Measurements from ENCODE around the gene ZBTB7B.
A peak's percentile ranks its signal among the peaks of the same experiment; 100 is the strongest.
"Not testable (repeated sequence)": the region's sequence is repeated elsewhere in the genome, so short reads cannot be mapped to it uniquely, and the experiment has no call there.

Gene ZBTB7B

DNA sequence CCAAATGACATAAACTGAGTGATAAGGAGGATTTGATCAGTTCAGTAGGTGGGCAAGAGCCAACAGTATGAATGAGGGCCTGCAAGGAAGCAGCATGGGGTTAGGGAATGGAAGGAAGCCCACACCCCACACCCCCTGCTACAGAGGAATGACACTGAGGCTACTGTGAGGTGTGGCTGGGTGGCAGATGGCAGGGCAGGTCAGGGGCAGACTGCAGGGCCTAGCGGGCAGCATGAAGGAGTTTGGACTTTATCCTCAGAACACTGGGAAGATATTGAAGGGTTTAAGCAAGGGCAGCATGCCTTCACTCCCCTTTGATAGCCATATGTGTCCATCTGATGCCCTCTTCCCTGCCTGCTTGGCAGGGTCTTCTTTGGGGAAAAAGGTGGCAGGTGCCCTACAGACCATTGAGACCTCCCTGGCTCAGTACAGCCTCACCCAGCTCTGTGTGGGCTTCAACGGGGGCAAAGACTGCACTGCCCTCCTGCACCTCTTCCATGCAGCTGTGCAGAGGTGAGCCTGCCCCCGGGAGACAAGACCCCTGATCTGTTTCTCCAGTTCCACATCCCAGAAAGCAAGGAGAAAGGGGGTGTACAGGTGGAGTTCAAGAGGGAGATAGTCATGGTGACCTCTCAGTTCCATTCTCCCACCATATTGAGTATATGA lies 13.3 kb upstream of the ZBTB7B start:
- no peak for TF ChIP-seq ZNF274 (IDR thresholded peaks at IDR 0.05; ENCODE audit: low read depth, low read length)
- H3K4me3 ChIP-seq (ENCODE audit: low read length): no peak overlapping the region

DNA sequence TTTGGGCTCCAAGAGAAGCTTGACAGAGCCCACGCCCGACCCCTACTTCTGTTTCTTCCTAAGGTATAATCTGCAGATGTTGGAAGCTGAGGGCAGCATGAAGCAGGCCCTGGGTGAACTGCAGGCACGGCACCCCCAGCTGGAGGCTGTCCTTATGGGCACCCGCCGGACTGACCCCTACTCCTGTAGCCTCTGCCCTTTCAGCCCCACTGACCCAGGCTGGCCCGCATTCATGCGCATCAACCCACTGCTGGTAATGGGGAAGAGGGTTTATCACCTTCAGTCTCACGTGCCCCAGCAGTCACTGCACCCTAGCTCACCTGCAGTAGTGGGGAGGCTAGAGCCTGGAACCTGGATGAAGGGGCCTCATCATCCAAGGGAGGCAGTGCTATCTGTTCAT lies 12.3 kb upstream of the ZBTB7B start:
- TF ChIP-seq ZNF274 (IDR thresholded peaks at IDR 0.05; ENCODE audit: low read depth, low read length): no peak

DNA sequence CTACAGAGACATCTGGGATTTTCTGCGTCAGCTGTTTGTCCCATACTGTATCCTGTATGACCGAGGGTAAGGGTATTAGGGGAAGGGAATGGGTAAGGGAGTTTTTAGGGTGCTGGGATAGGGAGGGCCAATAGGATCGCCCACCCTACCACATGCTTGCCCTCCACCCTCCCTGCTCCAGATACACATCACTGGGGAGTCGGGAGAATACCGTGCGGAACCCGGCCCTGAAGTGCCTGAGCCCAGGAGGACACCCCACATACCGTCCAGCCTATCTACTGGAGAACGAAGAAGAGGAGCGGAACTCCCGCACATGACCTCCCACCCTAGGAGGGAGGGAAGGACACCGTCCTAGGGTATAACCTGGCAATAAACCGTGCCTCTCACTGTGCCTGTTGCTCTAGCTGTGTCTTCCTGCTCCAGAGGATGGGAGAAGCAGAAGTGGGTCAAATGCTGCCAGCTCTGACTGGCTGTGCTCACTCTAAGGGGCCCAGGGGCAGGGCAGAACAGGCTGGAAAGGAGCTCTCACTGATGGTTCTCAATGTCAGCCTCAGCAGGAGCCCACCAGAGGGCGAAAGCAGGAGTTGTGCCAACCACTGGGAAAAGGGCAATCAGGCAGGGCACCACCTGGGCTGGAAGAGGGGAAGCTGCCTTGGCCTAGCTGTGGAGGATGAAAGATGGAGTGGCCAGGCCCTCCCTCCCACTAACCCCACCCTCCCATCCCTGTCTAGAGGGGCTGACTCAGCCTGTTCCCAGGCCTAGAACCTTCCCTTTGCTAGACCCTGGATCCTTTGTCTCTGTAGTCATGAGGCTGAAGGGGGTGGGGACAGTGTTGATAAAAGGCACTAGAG lies 9.7 kb upstream of the ZBTB7B start:
- no peak for TF ChIP-seq ZNF274 (IDR thresholded peaks at IDR 0.05; ENCODE audit: low read depth, low read length)

More for the DNA sequence above, 12.3 kb upstream of the ZBTB7B start:
- H3K4me3 ChIP-seq (ENCODE audit: low read length): no peak overlapping the region

DNA sequence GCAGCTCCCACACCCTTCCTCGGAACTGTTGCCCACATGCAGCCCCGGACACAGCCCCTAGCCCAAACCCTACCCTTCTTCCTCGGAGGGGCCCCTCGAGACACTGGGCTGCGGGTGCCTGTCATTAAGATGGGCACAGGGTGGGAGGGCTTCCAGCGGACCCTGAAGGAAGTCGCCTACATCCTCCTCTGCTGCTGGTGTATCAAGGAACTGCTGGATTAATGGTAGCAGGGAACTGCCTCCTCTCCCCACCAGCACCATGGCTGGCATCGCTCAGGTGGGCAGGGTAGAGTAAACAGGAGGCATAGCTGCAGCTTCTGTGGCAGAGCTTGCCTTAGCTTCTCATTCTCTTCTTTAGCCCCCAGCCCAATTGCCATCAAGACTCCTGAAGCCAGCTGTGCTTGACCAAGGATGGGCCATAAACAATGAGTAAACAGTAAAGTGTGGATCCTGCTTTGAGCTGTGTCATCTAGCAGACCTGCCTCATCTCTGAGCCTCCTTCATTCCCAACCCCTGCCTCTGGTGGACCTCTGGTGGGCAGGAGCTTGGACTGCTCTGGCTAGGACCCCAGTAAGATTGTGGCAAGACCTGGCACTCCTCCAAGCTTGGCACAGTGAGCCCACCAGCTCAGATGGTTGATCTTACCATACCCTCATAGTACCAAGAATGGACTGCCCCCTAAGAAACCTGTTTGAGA lies 8.9 kb upstream of the ZBTB7B start, which contains the start of gene LENEP:
TSS of gene LENEP (plus strand) at position 15 of the 697 bp plus-strand sequence. CDS start at position 37, 22 bp downstream.
- no peak for TF ChIP-seq ZNF274 (IDR thresholded peaks at IDR 0.05; ENCODE audit: low read depth, low read length)
- H3K4me3 ChIP-seq (ENCODE audit: low read length): no peak within 1 kb of the TSS

More for the DNA sequence above, 9.7 kb upstream of the ZBTB7B start:
- H3K4me3 ChIP-seq (ENCODE audit: low read length): no peak overlapping the region

DNA sequence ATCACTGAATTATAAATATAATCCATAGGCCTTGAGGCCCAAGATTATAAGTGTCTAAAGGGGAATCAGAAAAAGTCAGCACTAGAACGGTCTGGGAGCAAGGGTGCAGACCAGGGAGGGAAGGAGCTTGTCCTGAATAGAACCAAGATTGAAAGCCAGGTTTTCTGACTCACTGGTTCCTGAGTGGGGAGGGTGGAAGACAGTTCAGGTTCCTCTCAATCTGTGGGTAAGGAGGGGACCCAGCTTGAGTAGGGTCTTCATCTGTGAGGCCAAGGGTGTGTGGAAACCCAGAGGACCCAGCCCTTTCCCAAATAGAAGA lies 8.4 kb upstream of the ZBTB7B start:
- no peak for TF ChIP-seq ZNF274 (IDR thresholded peaks at IDR 0.05; ENCODE audit: low read depth, low read length)
- H3K4me3 ChIP-seq (ENCODE audit: low read length): no peak overlapping the region

DNA sequence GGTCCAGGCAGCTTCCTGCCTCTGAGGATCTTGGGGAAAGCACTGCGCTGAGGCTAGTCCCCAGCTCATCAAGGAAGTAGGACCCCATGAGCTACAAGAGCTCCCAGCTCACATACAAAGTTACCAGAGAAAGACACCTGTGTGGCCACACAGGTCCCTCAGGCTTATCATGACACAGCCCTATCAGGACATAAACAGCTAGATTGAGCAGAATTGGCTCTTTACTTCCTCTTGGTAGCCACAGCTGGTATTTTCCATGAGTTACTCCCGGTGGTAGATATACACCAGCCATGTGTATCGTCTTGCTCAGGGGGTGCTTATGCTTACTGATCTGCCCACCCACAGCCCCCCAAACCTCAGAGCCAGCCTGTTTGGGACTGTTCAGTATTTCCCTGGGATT lies 8.0 kb upstream of the ZBTB7B start:
- no peak overlapping the region for H3K4me3 ChIP-seq (ENCODE audit: low read length)

DNA sequence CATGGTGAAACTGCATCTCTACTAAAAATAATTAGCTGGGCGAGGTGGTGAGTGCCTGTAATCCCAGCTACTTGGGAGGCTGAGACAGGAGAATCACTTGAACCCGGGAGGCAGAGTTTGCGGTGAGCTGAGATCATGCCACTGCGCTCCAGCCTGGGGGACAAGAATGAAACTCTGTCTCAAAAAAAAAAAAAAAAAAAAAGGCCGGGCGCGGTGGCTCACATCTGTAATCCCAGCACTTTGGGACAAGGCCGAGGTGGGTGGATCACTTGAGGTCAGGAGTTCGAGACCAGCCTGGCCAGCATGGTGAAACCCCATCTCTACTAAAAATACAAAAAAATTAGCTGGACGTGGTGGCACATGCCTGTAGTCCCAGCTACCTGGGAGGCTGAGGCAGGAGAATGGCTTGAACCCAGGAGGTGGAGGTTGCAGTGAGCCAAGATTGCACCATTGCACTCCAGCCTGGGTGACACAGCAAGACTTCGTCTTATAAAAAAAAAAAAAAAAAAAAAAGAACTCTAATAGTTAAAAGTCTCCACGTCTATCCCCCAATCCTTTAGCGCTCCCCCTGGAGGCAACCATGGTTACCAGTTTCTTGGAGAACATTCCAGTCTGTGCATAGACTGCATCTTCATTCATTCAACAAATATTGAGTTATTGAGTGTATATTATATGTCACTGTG lies 7.2 kb upstream of the ZBTB7B start:
- H3K4me3 ChIP-seq (ENCODE audit: low read length): not testable (repeated sequence)

More for the DNA sequence above, 8.0 kb upstream of the ZBTB7B start:
- TF ChIP-seq ZNF274 (IDR thresholded peaks at IDR 0.05; ENCODE audit: low read depth, low read length): no peak

DNA sequence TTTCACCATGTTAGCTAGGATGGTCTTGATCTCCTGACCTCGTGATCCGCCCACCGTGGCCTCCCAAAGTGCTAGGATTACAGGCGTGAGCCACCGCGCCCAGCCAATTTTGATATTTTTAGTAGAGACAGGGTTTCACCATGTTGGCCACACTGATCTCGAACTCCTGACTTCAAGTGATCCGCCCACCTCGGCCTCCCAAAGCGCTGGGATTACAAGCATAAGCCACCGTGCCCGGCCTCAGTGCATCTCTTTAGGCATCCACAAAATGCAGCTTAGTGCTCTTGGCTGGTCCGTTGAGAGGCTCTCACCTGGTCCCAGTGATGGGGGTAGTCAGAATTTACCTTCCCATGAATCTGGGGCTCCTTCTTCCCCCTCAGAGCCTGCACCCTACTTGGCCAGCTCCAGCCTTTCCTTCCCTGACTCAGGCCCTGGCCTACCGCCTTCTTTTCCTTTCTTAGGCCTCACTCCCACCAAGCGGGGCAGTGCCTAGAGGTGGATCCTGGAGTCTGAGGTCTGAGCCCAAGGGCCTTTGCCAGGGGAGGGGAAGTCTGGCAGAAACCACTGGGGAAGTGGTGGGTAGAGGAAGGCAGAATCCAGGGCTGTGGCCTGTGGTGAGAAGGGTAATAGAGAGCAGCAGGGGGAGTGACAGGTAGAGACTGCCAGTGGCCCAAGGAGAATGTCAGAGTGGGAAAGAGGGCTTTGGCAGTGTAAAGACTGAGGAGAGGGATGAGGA lies 5.5 kb upstream of the ZBTB7B start:
- TF ChIP-seq ZNF274 (IDR thresholded peaks at IDR 0.05; ENCODE audit: low read depth, low read length): no peak
- no peak overlapping the region for H3K4me3 ChIP-seq (ENCODE audit: low read length)

DNA sequence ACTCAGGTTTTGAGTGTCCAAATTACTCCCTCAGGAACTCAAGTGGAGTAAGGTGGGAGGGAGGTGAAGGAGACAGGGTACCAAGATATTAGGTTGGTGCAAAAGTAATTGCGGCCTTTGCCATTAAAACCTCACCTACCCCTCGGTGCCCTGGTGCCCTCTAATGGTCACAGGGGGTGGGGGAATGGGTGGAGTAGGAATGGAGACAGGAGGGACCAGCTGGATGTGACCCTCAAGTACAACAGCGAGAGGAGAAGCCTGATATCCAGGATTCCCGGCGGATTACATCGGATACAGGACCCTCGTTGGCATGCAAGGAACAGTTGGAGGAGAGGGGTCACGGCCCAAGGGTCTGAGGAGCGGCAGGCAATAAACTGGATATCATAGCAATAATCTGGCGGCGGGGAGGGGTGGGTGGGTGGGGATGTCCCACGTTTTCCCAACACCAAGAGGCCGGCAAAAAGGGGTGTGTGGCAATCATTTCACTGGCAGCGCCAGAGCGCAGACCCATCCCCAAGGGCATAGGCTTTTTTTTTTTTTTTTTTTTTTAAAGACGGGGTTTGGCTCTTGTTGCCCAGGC lies 4.3 kb upstream of the ZBTB7B start:
- no peak overlapping the region; the same call in 1 of the 2 replicates for H3K4me3 ChIP-seq (ENCODE audit: low read length)
- TF ChIP-seq ZNF274 (IDR thresholded peaks at IDR 0.05; ENCODE audit: low read depth, low read length): no peak

DNA sequence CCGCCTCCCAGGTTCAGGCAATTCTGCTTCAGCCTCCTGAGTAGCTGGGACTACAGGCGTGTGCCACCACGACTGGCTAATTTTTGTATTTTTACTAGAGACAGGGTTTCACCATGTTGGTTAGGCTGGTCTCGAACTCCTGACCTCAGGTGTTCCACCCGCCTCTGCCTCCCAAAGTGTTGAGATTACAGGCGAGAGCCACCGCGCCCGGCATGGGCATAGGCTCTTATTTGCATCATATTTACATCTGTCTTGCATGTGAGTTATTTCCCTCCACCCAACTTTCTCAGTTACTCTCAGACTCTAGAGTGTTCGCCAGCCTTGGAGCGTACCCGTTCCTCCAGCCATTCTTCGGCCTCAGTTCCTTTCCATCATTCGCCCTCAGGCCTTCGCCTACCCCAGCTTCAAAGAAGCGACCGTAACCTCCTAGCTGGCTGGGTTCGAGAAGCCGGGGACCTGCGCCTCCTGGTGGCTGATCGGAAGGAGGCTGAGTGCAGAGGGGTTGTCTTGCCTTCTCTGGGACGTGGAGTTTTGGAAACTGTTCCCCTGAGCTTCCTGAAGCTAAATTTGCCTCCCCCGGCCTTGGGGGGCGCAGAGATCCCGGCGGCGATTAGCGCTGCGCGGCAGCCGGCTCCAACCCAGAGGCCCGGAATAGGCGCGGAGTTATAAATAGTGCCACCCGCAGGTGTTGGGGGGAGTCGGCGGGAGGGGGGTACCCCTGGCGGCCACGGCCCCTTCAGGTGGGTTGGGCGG lies 3.6 kb upstream of the ZBTB7B start:
- TF ChIP-seq ZNF274 (IDR thresholded peaks at IDR 0.05; ENCODE audit: low read depth, low read length): no peak
- peak overlapping the region; percentile 18; the same call in 1 of the 2 replicates for H3K4me3 ChIP-seq (ENCODE audit: low read length)

DNA sequence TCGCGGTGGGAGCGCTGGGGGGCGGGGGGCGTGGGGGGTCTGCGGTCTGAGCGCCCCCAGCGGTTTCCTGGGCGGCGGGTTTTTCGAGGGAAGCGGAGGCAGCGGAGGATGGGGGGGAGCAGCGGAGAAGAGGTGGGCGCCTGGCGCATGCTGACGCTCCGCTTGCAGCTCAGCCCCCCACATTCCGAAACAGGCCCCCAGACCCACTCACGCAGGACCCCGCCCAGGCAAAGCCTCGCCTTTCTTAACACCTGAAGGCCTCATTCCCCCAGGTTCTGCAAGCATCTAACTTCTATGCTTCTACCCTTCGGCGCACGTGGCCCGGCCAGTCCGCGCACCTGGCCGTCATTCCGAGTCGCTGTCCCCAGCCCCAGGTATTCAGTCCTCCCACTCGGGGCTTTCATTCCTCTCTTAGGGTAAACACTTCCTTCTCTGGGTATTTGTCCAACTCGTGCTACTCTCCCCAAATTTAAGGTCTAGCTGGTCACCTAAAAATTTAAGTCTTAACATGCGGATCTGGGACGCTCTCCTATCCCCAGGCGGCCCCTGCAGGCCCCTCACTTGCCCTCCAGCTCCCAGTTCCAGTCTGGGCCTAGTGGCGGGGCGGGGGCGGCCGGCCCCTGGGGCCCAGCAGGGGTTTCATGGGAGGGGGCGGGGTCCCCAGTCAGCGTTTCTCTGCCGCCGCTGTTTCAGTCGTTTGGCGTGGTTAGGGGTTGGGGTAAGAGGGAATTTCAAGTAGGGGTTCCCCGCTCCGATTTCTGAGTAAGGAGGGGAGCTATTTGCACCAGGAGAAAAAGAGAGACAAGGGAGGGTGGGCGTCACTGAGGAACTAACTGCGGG lies 2.8 kb upstream of the ZBTB7B start:
- TF ChIP-seq ZNF274 (IDR thresholded peaks at IDR 0.05; ENCODE audit: low read depth, low read length): no peak
- peak overlapping the region; percentile 66; the same call in 1 of the 2 replicates for H3K4me3 ChIP-seq (ENCODE audit: low read length)

DNA sequence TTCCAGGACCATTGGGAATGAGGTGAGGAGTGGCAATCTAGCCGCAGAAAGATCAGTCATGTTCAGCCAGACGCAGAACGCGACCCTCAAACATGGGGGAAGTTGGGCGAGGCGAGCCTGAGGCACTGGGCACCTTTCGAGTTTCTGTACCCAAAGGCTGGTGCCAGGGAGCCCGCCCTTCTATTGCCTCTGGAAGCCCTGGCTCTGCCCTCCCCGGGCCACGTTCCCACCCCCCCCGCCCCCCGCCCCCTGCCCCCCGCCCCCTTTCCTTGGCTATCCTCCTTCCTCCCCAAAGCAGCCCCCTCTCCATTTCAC lies 2.2 kb upstream of the ZBTB7B start:
- H3K4me3 ChIP-seq (ENCODE audit: low read length): peak overlapping the region; percentile 74; the same call in 1 of the 2 replicates
- TF ChIP-seq ZNF274 (IDR thresholded peaks at IDR 0.05; ENCODE audit: low read depth, low read length): no peak
